SK-N-SH treated with all-trans-retinoic acid at 6 μM for 48 hours (cell line): ENCODE results near the gene RPL18.

Source experiments
- ATAC-seq: fragments of 200-7000 bp; cut with Tn5 transposase; 3 replicates; pipeline ENCODE4 v1.9.1; 2020; ENCODE audit warnings: mild to moderate bottlenecking, moderate library complexity
- ARNTL ChIP-seq: fragments of 450-650 bp; formaldehyde crosslinking; IDR thresholded peaks from 2 replicates; pipeline ENCODE4 v1.5.0; 2020; ENCODE audit warnings: low read depth, mild to moderate bottlenecking, moderate library complexity, borderline replicate concordance
- CREB5 ChIP-seq: fragments of 250-450 bp; sonication (Bioruptor Pico); IDR thresholded peaks from 2 replicates; pipeline ENCODE4 v1.5.1; 2020; ENCODE audit warnings: low read depth, mild to moderate bottlenecking, moderate library complexity
- CSDC2 ChIP-seq: fragments of 250-450 bp; sonication (Bioruptor Pico); IDR thresholded peaks from 2 replicates; pipeline ENCODE4 v1.5.0; 2020; ENCODE audit warnings: mild to moderate bottlenecking, moderate library complexity
- ESRRG ChIP-seq: fragments of 250-450 bp; sonication (Bioruptor Pico); IDR thresholded peaks from 2 replicates; pipeline ENCODE4 v1.6.1; 2021; ENCODE audit warnings: mild to moderate bottlenecking
- GLIS3 ChIP-seq: fragments of 250-450 bp; sonication (Bioruptor Pico); IDR thresholded peaks from 2 replicates; pipeline ENCODE4 v1.5.0; 2020; ENCODE audit warnings: mild to moderate bottlenecking, moderate library complexity
- SNAI2 ChIP-seq: fragments of 250-450 bp; sonication (Bioruptor Pico); IDR thresholded peaks from 2 replicates; pipeline ENCODE4 v1.5.0; 2020; ENCODE audit warnings: mild to moderate bottlenecking, moderate library complexity
- TCF4 ChIP-seq: fragments of 250-450 bp; sonication (Bioruptor Pico); IDR thresholded peaks from 2 replicates; pipeline ENCODE4 v1.8.0; 2021; ENCODE audit warnings: mild to moderate bottlenecking, moderate library complexity, borderline replicate concordance
- TSHZ2 ChIP-seq: fragments of 250-450 bp; sonication (Bioruptor Pico); IDR thresholded peaks from 2 replicates; pipeline ENCODE4 v1.5.0; 2020; ENCODE audit warnings: mild to moderate bottlenecking, moderate library complexity
- ZC3H10 ChIP-seq: fragments of 250-450 bp; sonication (Bioruptor Pico); IDR thresholded peaks from 2 replicates; pipeline ENCODE4 v1.5.1; 2021; ENCODE audit warnings: mild to moderate bottlenecking, moderate library complexity
- ZFP3 ChIP-seq: fragments of 250-450 bp; sonication (Bioruptor Pico); IDR thresholded peaks from 2 replicates; pipeline ENCODE4 v1.5.0; 2020; ENCODE audit warnings: mild to moderate bottlenecking, moderate library complexity
- ZFP30 ChIP-seq: fragments of 450-650 bp; formaldehyde crosslinking; IDR thresholded peaks from 2 replicates; pipeline ENCODE4 v1.5.0; 2022; ENCODE audit warnings: mild to moderate bottlenecking, moderate library complexity
- ZNF70 ChIP-seq: fragments of 450-650 bp; formaldehyde crosslinking; IDR thresholded peaks from 2 replicates; pipeline ENCODE4 v1.5.0; 2020; ENCODE audit warnings: mild to moderate bottlenecking, moderate library complexity
- ZNF8 ChIP-seq: fragments of 450-650 bp; formaldehyde crosslinking; IDR thresholded peaks from 2 replicates; pipeline ENCODE4 v1.5.0; 2020; ENCODE audit warnings: mild to moderate bottlenecking, moderate library complexity
- TF ChIP-seq, protein P1 (sequence below): fragments of 250-450 bp; sonication (Bioruptor Pico); IDR thresholded peaks from 2 replicates; pipeline ENCODE4 v1.5.1; 2021; ENCODE audit warnings: mild to moderate bottlenecking, moderate library complexity
- TF ChIP-seq, protein P2 (sequence below): fragments of 250-450 bp; sonication (Bioruptor Pico); IDR thresholded peaks from 2 replicates; pipeline ENCODE4 v1.8.0; 2020; ENCODE audit warnings: mild to moderate bottlenecking, moderate library complexity, borderline replicate concordance

RPL18 gene

GRCh38 chr19:48571378-48572162, 47.4 kb downstream of the RPL18 start:
- TF ChIP-seq, protein P1, sequence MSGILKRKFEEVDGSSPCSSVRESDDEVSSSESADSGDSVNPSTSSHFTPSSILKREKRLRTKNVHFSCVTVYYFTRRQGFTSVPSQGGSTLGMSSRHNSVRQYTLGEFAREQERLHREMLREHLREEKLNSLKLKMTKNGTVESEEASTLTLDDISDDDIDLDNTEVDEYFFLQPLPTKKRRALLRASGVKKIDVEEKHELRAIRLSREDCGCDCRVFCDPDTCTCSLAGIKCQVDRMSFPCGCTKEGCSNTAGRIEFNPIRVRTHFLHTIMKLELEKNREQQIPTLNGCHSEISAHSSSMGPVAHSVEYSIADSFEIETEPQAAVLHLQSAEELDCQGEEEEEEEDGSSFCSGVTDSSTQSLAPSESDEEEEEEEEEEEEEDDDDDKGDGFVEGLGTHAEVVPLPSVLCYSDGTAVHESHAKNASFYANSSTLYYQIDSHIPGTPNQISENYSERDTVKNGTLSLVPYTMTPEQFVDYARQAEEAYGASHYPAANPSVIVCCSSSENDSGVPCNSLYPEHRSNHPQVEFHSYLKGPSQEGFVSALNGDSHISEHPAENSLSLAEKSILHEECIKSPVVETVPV, result no peak
- no peak for TF ChIP-seq TSHZ2 (CRISPR knock-in tag)
- TF ChIP-seq, all 23 proteins: peak for 0
- ATAC-seq, result no peak

GRCh38 chr19:48569814-48570213, 49.2 kb downstream of the RPL18 start:
- ATAC-seq, result no peak
- TF ChIP-seq ZC3H10 (no peak), ZNF70 (CRISPR knock-in tag) (no peak), SNAI2 (CRISPR knock-in tag) (no peak), TCF4 (CRISPR knock-in tag) (no peak), ZFP30 (CRISPR knock-in tag) (no peak), CREB5 (CRISPR knock-in tag) (no peak), ZNF8 (no peak)
- TF ChIP-seq, protein P1, result no peak
- TF ChIP-seq, protein P2, sequence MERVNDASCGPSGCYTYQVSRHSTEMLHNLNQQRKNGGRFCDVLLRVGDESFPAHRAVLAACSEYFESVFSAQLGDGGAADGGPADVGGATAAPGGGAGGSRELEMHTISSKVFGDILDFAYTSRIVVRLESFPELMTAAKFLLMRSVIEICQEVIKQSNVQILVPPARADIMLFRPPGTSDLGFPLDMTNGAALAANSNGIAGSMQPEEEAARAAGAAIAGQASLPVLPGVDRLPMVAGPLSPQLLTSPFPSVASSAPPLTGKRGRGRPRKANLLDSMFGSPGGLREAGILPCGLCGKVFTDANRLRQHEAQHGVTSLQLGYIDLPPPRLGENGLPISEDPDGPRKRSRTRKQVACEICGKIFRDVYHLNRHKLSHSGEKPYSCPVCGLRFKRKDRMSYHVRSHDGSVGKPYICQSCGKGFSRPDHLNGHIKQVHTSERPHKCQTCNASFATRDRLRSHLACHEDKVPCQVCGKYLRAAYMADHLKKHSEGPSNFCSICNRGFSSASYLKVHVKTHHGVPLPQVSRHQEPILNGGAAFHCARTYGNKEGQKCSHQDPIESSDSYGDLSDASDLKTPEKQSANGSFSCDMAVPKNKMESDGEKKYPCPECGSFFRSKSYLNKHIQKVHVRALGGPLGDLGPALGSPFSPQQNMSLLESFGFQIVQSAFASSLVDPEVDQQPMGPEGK (CRISPR knock-in tag), result no peak

GRCh38 chr19:48568345-48568886, 50.6 kb downstream of the RPL18 start:
- ATAC-seq, result peak; percentile 99
- TF ChIP-seq ZFP3 (CRISPR knock-in tag) (0 out of 2 replicates have a peak, but pooled peaks have one; percentile 33), ESRRG (CRISPR knock-in tag) (no peak), CSDC2 (CRISPR knock-in tag) (no peak), CREB5 (CRISPR knock-in tag) (no peak), ARNTL (CRISPR knock-in tag) (no peak), GLIS3 (CRISPR knock-in tag) (0 out of 2 replicates have a peak, but pooled peaks have one; percentile 35)
